WERI-Rb-1 (cell line): Measurements from ENCODE around the gene BCKDHB.

Experiments used
- DNase-seq: peaks from one replicate; pipeline ENCODE4 v3.0.0-alpha.2; 2020
- H3K27ac ChIP-seq: fragments of 250-450 bp; sonication (Bioruptor Pico); 2 replicates; pipeline ENCODE4 v1.5.1; 2020; ENCODE audit warnings: mild to moderate bottlenecking, moderate library complexity
- H3K27me3 ChIP-seq: fragments of 250-450 bp; sonication (Bioruptor Pico); 2 replicates; pipeline ENCODE4 v1.5.1; 2021; ENCODE audit warnings: mild to moderate bottlenecking, low read depth, moderate library complexity; ENCODE audit not compliant: insufficient read depth, severe bottlenecking
- H3K36me3 ChIP-seq: fragments of 250-450 bp; sonication (Bioruptor Pico); 2 replicates; pipeline ENCODE4 v1.5.1; 2020; ENCODE audit warnings: mild to moderate bottlenecking, moderate library complexity
- H3K4me3 ChIP-seq: 2 replicates; pipeline ENCODE4 v1.5.1; 2011; ENCODE audit warnings: low read depth, mild to moderate bottlenecking, control low read depth, low read length
- H3K9me3 ChIP-seq: fragments of 250-450 bp; sonication (Bioruptor Pico); 2 replicates; pipeline ENCODE4 v1.5.1; 2021; ENCODE audit warnings: mild to moderate bottlenecking, moderate library complexity; ENCODE audit not compliant: severe bottlenecking
- TF ChIP-seq, protein P1 (sequence below): IDR thresholded peaks from 2 replicates; pipeline ENCODE4 v1.5.1; 2011; ENCODE audit warnings: low read depth, mild to moderate bottlenecking, control low read depth, inconsistent platforms, low read length

Gene BCKDHB

DNA sequence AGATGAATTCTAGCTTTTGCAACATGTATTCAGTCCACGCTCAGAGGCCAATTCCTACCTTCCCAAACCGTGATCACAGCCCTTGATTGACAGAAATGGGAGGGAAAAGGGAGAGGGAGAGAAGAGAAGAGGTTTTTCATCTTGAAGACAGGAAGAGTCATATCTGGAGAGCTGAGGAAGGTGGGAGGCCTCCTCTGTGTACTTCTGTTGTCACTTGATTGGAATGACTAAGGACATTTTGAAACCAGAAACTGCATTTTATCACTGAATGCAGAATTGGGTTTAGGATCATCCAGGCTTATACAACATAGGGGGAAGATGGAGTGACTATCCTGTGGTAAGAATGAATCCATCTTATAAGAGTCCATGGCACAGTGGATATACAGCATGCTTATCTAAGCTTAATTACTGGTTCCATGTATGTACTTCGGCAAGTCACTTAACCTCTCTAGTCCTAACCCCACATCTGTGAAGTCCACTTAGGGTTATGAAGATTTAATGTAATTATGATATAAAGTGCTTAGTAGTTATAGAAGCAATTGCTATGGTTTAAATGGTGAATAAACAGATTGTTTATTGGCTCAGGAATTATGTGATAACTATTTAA, 144.0 kb downstream of the BCKDHB start:
- TF ChIP-seq, protein P1, sequence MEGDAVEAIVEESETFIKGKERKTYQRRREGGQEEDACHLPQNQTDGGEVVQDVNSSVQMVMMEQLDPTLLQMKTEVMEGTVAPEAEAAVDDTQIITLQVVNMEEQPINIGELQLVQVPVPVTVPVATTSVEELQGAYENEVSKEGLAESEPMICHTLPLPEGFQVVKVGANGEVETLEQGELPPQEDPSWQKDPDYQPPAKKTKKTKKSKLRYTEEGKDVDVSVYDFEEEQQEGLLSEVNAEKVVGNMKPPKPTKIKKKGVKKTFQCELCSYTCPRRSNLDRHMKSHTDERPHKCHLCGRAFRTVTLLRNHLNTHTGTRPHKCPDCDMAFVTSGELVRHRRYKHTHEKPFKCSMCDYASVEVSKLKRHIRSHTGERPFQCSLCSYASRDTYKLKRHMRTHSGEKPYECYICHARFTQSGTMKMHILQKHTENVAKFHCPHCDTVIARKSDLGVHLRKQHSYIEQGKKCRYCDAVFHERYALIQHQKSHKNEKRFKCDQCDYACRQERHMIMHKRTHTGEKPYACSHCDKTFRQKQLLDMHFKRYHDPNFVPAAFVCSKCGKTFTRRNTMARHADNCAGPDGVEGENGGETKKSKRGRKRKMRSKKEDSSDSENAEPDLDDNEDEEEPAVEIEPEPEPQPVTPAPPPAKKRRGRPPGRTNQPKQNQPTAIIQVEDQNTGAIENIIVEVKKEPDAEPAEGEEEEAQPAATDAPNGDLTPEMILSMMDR, result no peak
- Histone ChIP-seq H3K4me3 (no peak overlapping the region), H3K9me3 (no peaks in the 10 kb centered on the region), H3K27ac (no peak overlapping the region), H3K27me3 (no peaks in the 10 kb centered on the region), H3K36me3 (no peaks in the 10 kb centered on the region)
- no peak for DNase-seq

DNA sequence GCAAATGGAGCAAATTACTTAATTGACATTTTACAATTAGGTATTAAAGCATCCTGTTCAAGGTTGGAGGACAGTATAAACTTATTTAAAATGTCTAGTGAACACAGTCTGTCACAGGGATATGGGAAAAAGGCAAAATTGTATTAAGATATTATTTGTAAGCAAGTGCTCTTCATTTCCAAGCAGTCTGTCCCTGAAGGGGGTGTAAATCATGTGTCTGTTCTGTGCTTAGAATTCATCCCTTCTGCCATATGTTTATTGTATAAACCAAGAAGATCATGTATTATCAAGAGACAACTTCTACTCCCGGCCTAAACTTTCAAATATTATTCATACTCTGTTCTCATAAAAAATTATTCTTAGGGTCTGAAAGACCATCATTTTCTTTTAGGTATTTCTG, 144.8 kb downstream of the BCKDHB start:
- Histone ChIP-seq H3K27me3 (no peaks in the 10 kb centered on the region), H3K27ac (no peak overlapping the region), H3K9me3 (no peaks in the 10 kb centered on the region), H3K36me3 (no peaks in the 10 kb centered on the region), H3K4me3 (no peak overlapping the region)
- TF ChIP-seq, protein P1, result no peak
- no peak for DNase-seq

DNA sequence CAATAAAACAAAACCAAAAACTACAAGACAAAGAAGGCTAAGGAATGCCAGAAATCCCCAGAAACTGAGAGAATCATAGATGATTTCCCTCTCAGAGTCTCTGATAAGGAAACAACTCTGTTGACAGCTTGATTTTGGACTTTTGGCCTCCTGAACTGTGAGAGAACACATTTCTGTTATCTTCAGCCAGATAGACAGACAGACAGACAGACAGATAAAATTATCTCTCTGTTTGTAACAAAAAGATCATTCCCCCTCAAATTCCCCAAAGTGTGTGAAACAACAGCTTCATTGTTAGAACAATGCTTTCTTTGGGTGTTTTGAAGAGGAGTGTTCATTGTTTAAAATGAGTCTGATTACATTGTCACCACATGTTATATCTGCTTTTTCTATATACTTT, 148.2 kb downstream of the BCKDHB start:
- TF ChIP-seq, protein P1, result no peak
- DNase-seq, result no peak
- Histone ChIP-seq H3K36me3 (no peaks in the 10 kb centered on the region), H3K4me3 (no peak overlapping the region), H3K27ac (no peak overlapping the region), H3K27me3 (no peaks in the 10 kb centered on the region), H3K9me3 (no peaks in the 10 kb centered on the region)

DNA sequence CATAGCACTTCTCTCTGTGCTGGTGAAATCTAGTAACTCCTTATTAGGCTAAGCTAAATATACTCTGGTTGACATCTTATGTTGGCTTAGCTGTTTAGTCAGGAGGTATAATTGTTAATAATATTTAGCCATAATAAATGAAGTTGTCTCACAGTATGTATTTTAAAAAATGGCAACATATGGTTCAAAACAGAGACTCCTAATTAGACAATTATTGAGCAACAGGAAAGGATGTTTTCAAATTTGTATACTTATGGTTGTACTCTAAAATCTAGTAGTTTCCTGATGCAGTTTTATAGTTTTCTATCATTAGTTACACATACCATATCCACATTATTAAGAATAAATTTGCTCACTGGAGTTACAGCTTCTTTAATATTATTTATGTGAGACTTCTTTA, 150.2 kb downstream of the BCKDHB start:
- H3K4me3 ChIP-seq, result no peak overlapping the region
- no peaks in the 10 kb centered on the region for H3K9me3 ChIP-seq
- H3K27me3 ChIP-seq, result no peaks in the 10 kb centered on the region
- H3K27ac ChIP-seq, result no peak overlapping the region
- no peak for DNase-seq
- H3K36me3 ChIP-seq, result no peaks in the 10 kb centered on the region
- TF ChIP-seq, protein P1, result no peak

DNA sequence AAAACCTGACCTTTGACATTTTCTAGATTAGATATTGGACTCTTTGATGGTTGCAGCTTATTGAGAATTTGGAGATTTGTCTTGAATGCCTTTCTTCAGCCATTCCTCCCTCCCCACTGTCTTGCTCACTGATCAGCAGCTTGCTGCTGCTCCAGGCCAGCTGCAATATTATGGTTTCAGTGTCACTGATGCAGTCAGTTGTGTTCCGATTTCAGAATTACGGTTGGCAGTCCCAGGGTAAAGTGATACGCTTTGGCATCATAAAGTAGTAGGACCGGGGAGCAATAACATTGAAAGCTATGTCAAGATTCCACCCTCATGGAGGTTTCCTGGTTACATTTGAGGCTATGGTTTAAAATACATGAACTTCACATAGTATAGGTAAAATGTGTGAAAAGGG, 152.6 kb downstream of the BCKDHB start:
- Histone ChIP-seq H3K4me3 (no peak overlapping the region), H3K36me3 (no peaks in the 10 kb centered on the region), H3K9me3 (no peaks in the 10 kb centered on the region), H3K27ac (no peak overlapping the region), H3K27me3 (no peaks in the 10 kb centered on the region)
- TF ChIP-seq, protein P1, result no peak
- DNase-seq, result no peak

DNA sequence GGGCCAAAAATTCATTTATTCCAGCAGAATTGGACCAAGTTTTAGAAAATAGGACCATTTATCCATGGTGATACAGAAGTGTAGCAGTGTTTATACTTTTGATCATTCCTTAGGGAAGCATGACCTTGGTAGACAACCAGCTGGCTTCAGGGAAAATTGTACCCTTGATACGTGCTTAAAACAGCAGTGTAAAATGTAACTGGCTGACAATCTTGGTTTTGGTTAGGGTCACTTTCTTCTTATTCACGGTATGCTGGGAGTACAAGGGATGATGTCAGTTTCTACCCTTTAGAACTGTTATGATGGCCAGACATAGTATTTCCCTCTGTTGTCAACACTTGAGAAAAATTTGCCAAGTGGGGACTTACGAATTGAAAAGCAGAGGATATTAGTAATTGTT, 157.1 kb downstream of the BCKDHB start:
- Histone ChIP-seq H3K36me3 (no peaks in the 10 kb centered on the region), H3K27ac (no peak overlapping the region), H3K9me3 (no peaks in the 10 kb centered on the region), H3K4me3 (no peak overlapping the region), H3K27me3 (no peaks in the 10 kb centered on the region)
- no peak for DNase-seq
- TF ChIP-seq, protein P1, result no peak
